ENCODE results near the gene TRIM4.

Gene TRIM4

DNA sequence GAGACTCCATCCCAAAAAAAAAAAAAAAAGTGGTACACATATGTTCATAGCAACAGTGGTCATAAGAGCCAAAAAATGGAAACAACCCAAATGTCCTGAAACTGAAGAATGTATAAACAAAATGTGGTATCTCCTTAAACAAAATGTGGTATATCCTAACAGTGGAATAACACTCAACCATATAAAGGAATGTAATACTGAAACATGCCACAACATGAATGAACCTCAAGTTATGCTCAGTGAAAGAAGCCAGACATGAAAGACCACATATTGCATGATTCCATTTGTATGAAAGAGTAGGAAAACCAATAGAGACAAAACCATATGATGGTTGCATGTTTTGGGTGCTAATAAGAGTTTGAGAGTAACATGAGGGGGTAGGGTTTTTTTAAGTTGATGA, 7.0 kb upstream of the TRIM4 start:
- TF ChIP-seq EZH2phosphoT487 (IDR thresholded peaks at IDR 0.05; ENCODE audit: borderline replicate concordance, low read length): no peak
- TF ChIP-seq CTCF (IDR thresholded peaks at IDR 0.05; ENCODE audit: low read depth, low read length, poor library complexity, severe bottlenecking): no peak
- Histone ChIP-seq H3F3A (ENCODE audit: control insufficient read depth, insufficient read depth) (no peaks in the 10 kb centered on the region), H3K9me2 (replicated peaks; ENCODE audit: control insufficient read depth, low read length) (no peaks in the 10 kb centered on the region), H3K27ac (ENCODE audit: low read depth, low read length) (no peak overlapping the region), H4K20me1 (ENCODE audit: control insufficient read depth, insufficient read depth, low read depth, low read length) (no peaks in the 10 kb centered on the region), H3K4me3 (ENCODE audit: low read length) (no peak overlapping the region), H3K27me3 (ENCODE audit: control insufficient read depth, low read length) (peaks cover 45% of the 10 kb centered on the region), H3K9me3 (ENCODE audit: control insufficient read depth, insufficient read depth, low read length) (no peaks in the 10 kb centered on the region), H3K4me2 (ENCODE audit: low read length) (no peak overlapping the region), H3K79me2 (ENCODE audit: control insufficient read depth, low read length) (no peaks in the 10 kb centered on the region), H3K4me1 (ENCODE audit: control insufficient read depth, low read length) (no peaks in the 10 kb centered on the region), H3K36me3 (ENCODE audit: control insufficient read depth, low read length) (peaks cover 5% of the 10 kb centered on the region)

GRCh38 chr7:99923200-99923599, 3.9 kb upstream of the TRIM4 start:
- H3K27ac ChIP-seq (ENCODE audit: low read depth, low read length): no peak overlapping the region
- H3K4me1 ChIP-seq (ENCODE audit: control insufficient read depth, low read length): peaks cover 13% of the 10 kb centered on the region
- H3K9me2 ChIP-seq (replicated peaks; ENCODE audit: control insufficient read depth, low read length): no peaks in the 10 kb centered on the region
- no peaks in the 10 kb centered on the region for H3F3A ChIP-seq (ENCODE audit: control insufficient read depth, insufficient read depth)
- H3K9me3 ChIP-seq (ENCODE audit: control insufficient read depth, insufficient read depth, low read length): no peaks in the 10 kb centered on the region
- peaks cover 27% of the 10 kb centered on the region for H3K79me2 ChIP-seq (ENCODE audit: control insufficient read depth, low read length)
- H4K20me1 ChIP-seq (ENCODE audit: control insufficient read depth, insufficient read depth, low read depth, low read length): 0 out of 2 replicates have a peak, but pooled peaks cover under 1% of the 10 kb centered on the region
- no peak for TF ChIP-seq CTCF (IDR thresholded peaks at IDR 0.05; ENCODE audit: low read depth, low read length, poor library complexity, severe bottlenecking)
- no peak for TF ChIP-seq EZH2phosphoT487 (IDR thresholded peaks at IDR 0.05; ENCODE audit: borderline replicate concordance, low read length)
- peaks cover 25% of the 10 kb centered on the region for H3K27me3 ChIP-seq (ENCODE audit: control insufficient read depth, low read length)
- H3K4me2 ChIP-seq (ENCODE audit: low read length): no peak overlapping the region
- peaks cover 22% of the 10 kb centered on the region for H3K36me3 ChIP-seq (ENCODE audit: control insufficient read depth, low read length)
- H3K4me3 ChIP-seq (ENCODE audit: low read length): no peak overlapping the region

DNA sequence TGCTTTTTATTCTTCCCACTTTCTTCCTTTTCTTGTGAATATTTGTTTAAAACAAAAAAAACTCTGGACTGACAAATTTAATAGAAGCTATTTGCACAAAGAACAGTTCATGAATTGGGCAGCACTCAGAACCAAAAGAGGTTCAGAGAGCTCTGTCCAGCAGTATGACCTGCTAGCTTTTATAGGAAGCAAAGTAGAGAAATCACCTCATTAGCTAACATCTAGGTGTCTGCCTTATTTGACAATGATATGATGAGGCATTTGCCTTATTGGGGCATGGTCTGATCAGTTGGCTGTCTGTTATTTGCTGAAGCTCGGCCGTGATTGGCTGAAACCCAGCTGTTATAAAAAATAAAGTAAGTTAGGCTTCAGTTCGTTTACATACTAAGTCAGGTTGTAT, 819 bp upstream of the TRIM4 start:
- no peaks in the 10 kb centered on the region for H3K27me3 ChIP-seq (ENCODE audit: control insufficient read depth, low read length)
- no peaks in the 10 kb centered on the region for H3K9me3 ChIP-seq (ENCODE audit: control insufficient read depth, insufficient read depth, low read length)
- peaks cover 30% of the 10 kb centered on the region for H3K4me1 ChIP-seq (ENCODE audit: control insufficient read depth, low read length)
- peaks cover 58% of the 10 kb centered on the region for H3K79me2 ChIP-seq (ENCODE audit: control insufficient read depth, low read length)
- TF ChIP-seq CTCF (IDR thresholded peaks at IDR 0.05; ENCODE audit: low read depth, low read length, poor library complexity, severe bottlenecking) (no peak), EZH2phosphoT487 (IDR thresholded peaks at IDR 0.05; ENCODE audit: borderline replicate concordance, low read length) (no peak)
- H3K4me2 ChIP-seq (ENCODE audit: low read length): peak overlapping the region; percentile 78
- H4K20me1 ChIP-seq (ENCODE audit: control insufficient read depth, insufficient read depth, low read depth, low read length): peaks cover 11% of the 10 kb centered on the region; the same call in 1 of the 2 replicates
- H3K4me3 ChIP-seq (ENCODE audit: low read length): peak overlapping the region; percentile 87
- H3K9me2 ChIP-seq (replicated peaks; ENCODE audit: control insufficient read depth, low read length): no peaks in the 10 kb centered on the region
- peaks cover 50% of the 10 kb centered on the region for H3K36me3 ChIP-seq (ENCODE audit: control insufficient read depth, low read length)
- H3F3A ChIP-seq (ENCODE audit: control insufficient read depth, insufficient read depth): no peaks in the 10 kb centered on the region; the same call in 1 of the 2 replicates
- peak overlapping the region; percentile 45 for H3K27ac ChIP-seq (ENCODE audit: low read depth, low read length)
